PFSK-1 (cell line): ENCODE measurements around the gene LBH.

ENCODE experiments used
- FOXP2 ChIP-seq: optimal IDR thresholded peaks from 2 replicates; pipeline ENCODE3; 2011; ENCODE audit warnings: borderline replicate concordance, control low read depth, inconsistent platforms; ENCODE audit not compliant: insufficient read depth; ENCODE audit errors: extremely low read length, extremely low read depth
- POLR2AphosphoS5 ChIP-seq: IDR thresholded peaks from 2 replicates; pipeline ENCODE4 v1.6.1; 2012; ENCODE audit warnings: low read depth, mild to moderate bottlenecking, control low read depth, low read length, moderate library complexity
- REST ChIP-seq, 2 experiments: IDR thresholded peaks; 2 replicates each; pipeline versions ENCODE4 v1.6.1 to v1.8.0; 2011 to 2012; ENCODE audit warnings: low read depth in 2 of 2, low read length in 2 of 2, control low read depth in 1 of 2, inconsistent platforms in 1 of 2, mild to moderate bottlenecking in 1 of 2, moderate library complexity in 1 of 2; ENCODE audit not compliant: insufficient read depth in 1 of 2
- SIN3A ChIP-seq: IDR thresholded peaks from 2 replicates; pipeline ENCODE4 v1.6.1; 2012; ENCODE audit warnings: mild to moderate bottlenecking, low read length, moderate library complexity, borderline replicate concordance; ENCODE audit not compliant: insufficient read depth
- TAF1 ChIP-seq: IDR thresholded peaks from 2 replicates; pipeline ENCODE4 v1.6.1; 2012; ENCODE audit warnings: low read length, control low read depth, borderline replicate concordance; ENCODE audit not compliant: insufficient read depth

LBH gene

GRCh38 chr2:30288561-30288960 lies 57.2 kb downstream of the LBH start:
- TF ChIP-seq TAF1 (no peak), SIN3A (no peak), POLR2AphosphoS5 (no peak), FOXP2 (no peak), REST (IDR thresholded peaks at IDR 0.05; ENCODE audit: insufficient read depth in 1 of 2, low read depth in 2 of 2, low read length in 2 of 2) (no peak)

- TF ChIP-seq POLR2AphosphoS5 (no peak), REST (IDR thresholded peaks at IDR 0.05; ENCODE audit: insufficient read depth in 1 of 2, low read depth in 2 of 2, low read length in 2 of 2) (0 out of 4 replicates have a peak, but pooled peaks of 1 of the 2 experiments have one; percentile 23), FOXP2 (peak; percentile 26), SIN3A (no peak)
Observed at GRCh38 chr2:30293303-30293921, 62.1 kb downstream of the LBH start.

- TF ChIP-seq POLR2AphosphoS5 (no peak), REST (IDR thresholded peaks at IDR 0.05; ENCODE audit: insufficient read depth in 1 of 2, low read depth in 2 of 2, low read length in 2 of 2) (no peak), FOXP2 (no peak), SIN3A (no peak), TAF1 (no peak)
Observed at GRCh38 chr2:30294133-30294532, 62.8 kb downstream of the LBH start.

GRCh38 chr2:30296496-30296895 lies 65.2 kb downstream of the LBH start:
- TF ChIP-seq POLR2AphosphoS5 (no peak), REST (IDR thresholded peaks at IDR 0.05; ENCODE audit: insufficient read depth in 1 of 2, low read depth in 2 of 2, low read length in 2 of 2) (no peak), SIN3A (no peak), FOXP2 (no peak), TAF1 (no peak)

GRCh38 chr2:30298302-30298701 lies 67.0 kb downstream of the LBH start:
- no peak for TF ChIP-seq SIN3A
- no peak for TF ChIP-seq REST (IDR thresholded peaks at IDR 0.05; ENCODE audit: insufficient read depth in 1 of 2, low read depth in 2 of 2, low read length in 2 of 2)
- no peak for TF ChIP-seq POLR2AphosphoS5
- TF ChIP-seq TAF1 = no peak
- no peak for TF ChIP-seq FOXP2
